Prostate gland (tissue), 2 donors: Measurements from ENCODE around the gene EDARADD.

Experiments
- CTCF ChIP-seq, 4 experiments: fragments of 200-600 bp in 2 of 4; fragments of 450-650 bp in 2 of 4; sonication (generic) in 2 of 4; IDR thresholded peaks; 1 replicate in 3 of 4; 2 replicates in 1 of 4; pipeline ENCODE4 v1.5.1; 2016 to 2019; ENCODE audit warnings: antibody characterized with exemption in 4 of 4, mild to moderate bottlenecking in 2 of 4, moderate library complexity in 2 of 4
- POLR2A ChIP-seq: fragments of 450-650 bp; IDR thresholded peaks from one replicate; pipeline ENCODE4 v1.6.1; 2016; ENCODE audit warnings: antibody characterized with exemption, mild to moderate bottlenecking

GRCh38 chr1:236502579-236502971 lies 108.5 kb downstream of the EDARADD start:
- TF ChIP-seq CTCF (IDR thresholded peaks at IDR 0.05) (no peak), POLR2A (no peak)
